ENCODE results near the gene KAT2B. TPM values are rescaled to one million over a fixed set of nuclear protein-coding genes. Genes with fewer than 3 reads are reported as not detected.
A peak's percentile ranks its signal among the peaks of the same experiment; 100 is the strongest.
"Not testable (repeated sequence)": the region's sequence is repeated elsewhere in the genome, so short reads cannot be mapped to it uniquely, and the experiment has no call there.

Gene KAT2B
- total RNA-seq, 1 donor from 2014 or later, result 8.4 TPM

- Histone ChIP-seq H3K9ac (ENCODE audit: low read depth in 1 of 3, low read length in 3 of 3) (no peak overlapping the region), H3K4me1 (ENCODE audit: control insufficient read depth in 3 of 3, insufficient read depth in 3 of 3, low read length in 3 of 3) (peaks cover 0 to 3% (median 0%) of the 10 kb centered on the region in 3 donors), H3K9me3 (ENCODE audit: control insufficient read depth in 3 of 3, low read length in 3 of 3) (no peaks in the 10 kb centered on the region), H3K36me3 (ENCODE audit: control insufficient read depth in 3 of 3, insufficient read depth in 3 of 3, low read length in 3 of 3) (no peaks in the 10 kb centered on the region), H3K27ac (ENCODE audit: low read depth, low read length) (peak overlapping the region; percentile 49), H3K4me3 (ENCODE audit: low read length in 3 of 3) (no peak overlapping the region), H3K27me3 (ENCODE audit: control insufficient read depth in 3 of 3, insufficient read depth in 3 of 3, low read length in 3 of 3) (no peaks in the 10 kb centered on the region)
Observed at GRCh38 chr3:20022954-20023622, 17.2 kb upstream of the KAT2B start.

DNA sequence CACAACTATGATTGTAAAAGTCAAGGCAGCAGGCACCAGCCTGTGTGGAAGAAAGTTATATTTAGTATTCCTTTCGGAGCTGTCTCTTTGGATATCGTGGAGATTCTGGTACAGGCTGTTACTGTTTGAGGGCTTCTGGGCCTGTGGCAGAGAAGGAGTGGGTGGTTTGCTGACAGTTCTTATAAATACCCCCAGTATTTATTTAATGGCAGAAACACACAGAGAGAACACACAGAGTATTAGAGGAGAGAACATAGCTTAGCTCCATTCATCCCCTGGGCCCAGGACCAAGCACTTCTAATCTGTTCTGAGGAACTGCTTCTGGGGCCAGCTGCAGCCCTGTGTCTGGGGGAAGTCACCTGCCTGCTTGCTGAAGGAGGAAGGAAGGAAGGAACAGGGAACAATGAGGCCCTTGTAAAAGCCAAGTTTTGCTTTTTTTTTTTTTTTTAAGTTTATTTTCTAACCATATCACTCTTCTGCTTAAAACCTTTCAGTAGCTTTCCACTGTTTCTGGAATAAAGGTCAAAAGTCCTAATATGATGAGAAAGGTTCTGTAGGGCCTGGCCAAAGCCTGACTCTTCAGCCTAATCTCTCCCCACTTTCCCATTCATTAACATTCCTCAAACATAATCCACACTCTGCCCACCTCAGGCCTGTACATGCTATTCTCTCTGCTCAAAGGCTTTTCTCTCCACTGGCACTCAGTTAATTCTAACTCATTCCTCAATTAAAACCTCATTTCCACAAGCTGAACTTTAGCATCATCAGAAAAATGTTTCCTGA, 16.4 kb upstream of the KAT2B start:
- Histone ChIP-seq H3K27ac (ENCODE audit: low read depth, low read length) (peak overlapping the region; percentile 49), H3K4me3 (ENCODE audit: low read length in 3 of 3) (no peak overlapping the region), H3K9ac (ENCODE audit: low read depth in 1 of 3, low read length in 3 of 3) (no peak overlapping the region), H3K9me3 (ENCODE audit: control insufficient read depth in 3 of 3, low read length in 3 of 3) (no peaks in the 10 kb centered on the region), H3K36me3 (ENCODE audit: control insufficient read depth in 3 of 3, insufficient read depth in 3 of 3, low read length in 3 of 3) (no peaks in the 10 kb centered on the region), H3K4me1 (ENCODE audit: control insufficient read depth in 3 of 3, insufficient read depth in 3 of 3, low read length in 3 of 3) (peaks cover 0 to 3% (median 0%) of the 10 kb centered on the region in 3 donors), H3K27me3 (ENCODE audit: control insufficient read depth in 3 of 3, insufficient read depth in 3 of 3, low read length in 3 of 3) (no peaks in the 10 kb centered on the region)

GRCh38 chr3:20027136-20027535, 13.1 kb upstream of the KAT2B start:
- Histone ChIP-seq H3K9ac (ENCODE audit: low read depth in 1 of 3, low read length in 3 of 3) (no peak overlapping the region), H3K4me1 (ENCODE audit: control insufficient read depth in 3 of 3, insufficient read depth in 3 of 3, low read length in 3 of 3) (peaks cover 0 to 3% (median 0%) of the 10 kb centered on the region in 3 donors), H3K27me3 (ENCODE audit: control insufficient read depth in 3 of 3, insufficient read depth in 3 of 3, low read length in 3 of 3) (no peaks in the 10 kb centered on the region), H3K36me3 (ENCODE audit: control insufficient read depth in 3 of 3, insufficient read depth in 3 of 3, low read length in 3 of 3) (no peaks in the 10 kb centered on the region), H3K4me3 (ENCODE audit: low read length in 3 of 3) (no peak overlapping the region), H3K9me3 (ENCODE audit: control insufficient read depth in 3 of 3, low read length in 3 of 3) (no peaks in the 10 kb centered on the region), H3K27ac (ENCODE audit: low read depth, low read length) (no peak overlapping the region)

DNA sequence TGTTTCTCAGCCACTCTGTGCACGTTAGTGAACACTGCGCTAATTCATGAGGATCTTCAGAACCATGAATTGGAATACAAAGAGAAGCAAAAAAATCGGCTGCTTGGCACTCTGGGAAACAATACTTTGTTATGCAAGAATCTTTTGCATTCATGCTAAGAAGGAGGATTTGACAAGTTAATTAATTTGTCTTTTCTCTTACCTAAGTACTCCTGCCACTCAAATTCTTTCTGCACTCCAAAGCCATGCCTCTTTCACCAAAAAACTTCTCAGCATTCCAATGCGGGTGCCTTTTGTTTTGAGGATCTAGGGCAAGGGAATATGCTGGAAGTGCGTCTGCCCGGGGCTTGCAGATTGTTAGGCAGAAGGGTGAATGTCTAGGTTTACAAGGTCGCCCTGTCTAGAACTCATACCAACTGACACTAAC, 11.3 kb upstream of the KAT2B start:
- Histone ChIP-seq H3K9ac (ENCODE audit: low read depth in 1 of 3, low read length in 3 of 3) (no peak overlapping the region), H3K4me1 (ENCODE audit: control insufficient read depth in 3 of 3, insufficient read depth in 3 of 3, low read length in 3 of 3) (no peaks in the 10 kb centered on the region), H3K36me3 (ENCODE audit: control insufficient read depth in 3 of 3, insufficient read depth in 3 of 3, low read length in 3 of 3) (no peaks in the 10 kb centered on the region), H3K27me3 (ENCODE audit: control insufficient read depth in 3 of 3, insufficient read depth in 3 of 3, low read length in 3 of 3) (no peaks in the 10 kb centered on the region), H3K27ac (ENCODE audit: low read depth, low read length) (no peak overlapping the region), H3K9me3 (ENCODE audit: control insufficient read depth in 3 of 3, low read length in 3 of 3) (no peaks in the 10 kb centered on the region), H3K4me3 (ENCODE audit: low read length in 3 of 3) (no peak overlapping the region)

DNA sequence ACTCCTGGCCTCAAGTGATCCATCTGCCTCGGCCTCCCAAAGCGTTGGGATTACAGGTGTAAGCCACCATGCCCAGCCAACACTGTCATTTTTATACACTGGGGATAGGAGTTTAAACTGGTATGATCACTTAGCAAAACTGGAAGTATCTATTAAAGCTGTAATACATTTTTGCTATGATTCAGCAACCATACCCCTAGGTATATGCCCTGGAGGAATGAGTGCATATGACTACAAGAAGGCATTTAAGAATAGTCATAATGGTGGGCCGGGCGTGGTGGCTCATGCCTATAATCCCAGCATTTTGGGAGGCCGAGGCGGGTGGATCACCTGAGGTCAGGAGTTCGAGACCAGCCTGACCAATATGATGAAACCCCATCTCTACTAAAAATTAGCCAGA, 8.3 kb upstream of the KAT2B start:
- H3K36me3 ChIP-seq (ENCODE audit: control insufficient read depth in 3 of 3, insufficient read depth in 3 of 3, low read length in 3 of 3); H3K27me3 ChIP-seq (ENCODE audit: control insufficient read depth in 3 of 3, insufficient read depth in 3 of 3, low read length in 3 of 3); H3K4me1 ChIP-seq (ENCODE audit: control insufficient read depth in 3 of 3, insufficient read depth in 3 of 3, low read length in 3 of 3); H3K9ac ChIP-seq (ENCODE audit: low read depth in 1 of 3, low read length in 3 of 3); H3K9me3 ChIP-seq (ENCODE audit: control insufficient read depth in 3 of 3, low read length in 3 of 3); H3K4me3 ChIP-seq (ENCODE audit: low read length in 3 of 3); H3K27ac ChIP-seq (ENCODE audit: low read depth, low read length): not testable (repeated sequence)

DNA sequence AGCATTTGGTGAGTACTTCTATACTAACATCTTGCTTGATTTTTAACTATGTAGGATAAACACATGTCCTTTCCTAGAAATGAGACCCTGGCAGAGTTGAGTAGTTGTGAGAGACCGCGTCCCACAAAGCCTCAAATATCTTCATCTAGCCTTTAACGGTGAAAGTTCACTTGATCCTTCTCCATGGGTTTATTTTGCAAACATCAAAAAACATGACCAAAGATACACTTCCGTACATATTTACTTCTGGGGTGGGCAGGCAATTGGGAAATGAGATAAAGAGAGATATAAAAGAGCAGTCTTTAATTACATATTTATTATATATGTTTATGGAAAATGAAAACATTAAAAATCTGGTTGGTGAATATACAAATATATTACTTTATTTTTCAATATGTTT, 5.2 kb upstream of the KAT2B start:
- Histone ChIP-seq H3K27ac (ENCODE audit: low read depth, low read length) (no peak overlapping the region), H3K27me3 (ENCODE audit: control insufficient read depth in 3 of 3, insufficient read depth in 3 of 3, low read length in 3 of 3) (no peaks in the 10 kb centered on the region), H3K4me3 (ENCODE audit: low read length in 3 of 3) (no peak overlapping the region), H3K4me1 (ENCODE audit: control insufficient read depth in 3 of 3, insufficient read depth in 3 of 3, low read length in 3 of 3) (peaks cover 0 to 11% (median 9%) of the 10 kb centered on the region in 3 donors), H3K9ac (ENCODE audit: low read depth in 1 of 3, low read length in 3 of 3) (no peak overlapping the region), H3K9me3 (ENCODE audit: control insufficient read depth in 3 of 3, low read length in 3 of 3) (no peaks in the 10 kb centered on the region), H3K36me3 (ENCODE audit: control insufficient read depth in 3 of 3, insufficient read depth in 3 of 3, low read length in 3 of 3) (no peaks in the 10 kb centered on the region)

DNA sequence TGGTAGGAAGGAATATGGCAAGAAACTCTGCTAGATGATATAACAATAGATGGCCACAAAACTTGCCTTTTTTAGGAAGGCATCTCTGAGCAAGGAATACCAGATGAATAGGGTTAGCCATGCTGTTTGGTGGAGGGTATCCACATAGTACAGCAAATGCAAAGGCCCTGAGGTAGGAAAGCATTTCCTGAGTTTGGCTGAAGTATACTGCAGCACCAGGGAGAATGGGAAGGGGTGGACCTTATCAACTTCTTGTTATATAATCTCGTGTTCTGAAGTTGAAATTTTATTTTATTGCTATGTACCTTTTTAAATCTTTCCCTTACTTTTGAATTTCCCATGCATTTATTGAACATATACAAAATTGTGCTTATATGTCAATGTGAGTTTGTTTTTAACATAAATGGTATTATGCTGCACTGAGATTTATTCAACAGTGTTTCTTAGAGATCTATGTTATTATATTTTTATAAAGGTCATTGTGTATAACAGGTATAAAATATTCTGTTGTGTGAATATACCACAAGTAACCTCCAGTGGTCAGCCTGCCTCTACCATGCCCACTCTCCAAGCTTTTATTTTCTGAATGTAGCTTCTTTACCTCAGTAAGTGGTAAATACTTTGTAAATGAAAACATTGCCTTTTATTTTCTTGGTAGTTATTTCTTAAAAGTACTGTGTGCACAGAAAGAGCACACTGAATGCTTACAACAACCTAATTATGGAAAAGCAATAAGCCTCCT, 2.8 kb upstream of the KAT2B start:
- Histone ChIP-seq H3K36me3 (ENCODE audit: control insufficient read depth in 3 of 3, insufficient read depth in 3 of 3, low read length in 3 of 3) (no peaks in the 10 kb centered on the region), H3K27ac (ENCODE audit: low read depth, low read length) (no peak overlapping the region), H3K9me3 (ENCODE audit: control insufficient read depth in 3 of 3, low read length in 3 of 3) (no peaks in the 10 kb centered on the region), H3K4me3 (ENCODE audit: low read length in 3 of 3) (no peak overlapping the region), H3K27me3 (ENCODE audit: control insufficient read depth in 3 of 3, insufficient read depth in 3 of 3, low read length in 3 of 3) (no peaks in the 10 kb centered on the region), H3K9ac (ENCODE audit: low read depth in 1 of 3, low read length in 3 of 3) (no peak overlapping the region), H3K4me1 (ENCODE audit: control insufficient read depth in 3 of 3, insufficient read depth in 3 of 3, low read length in 3 of 3) (peaks cover 9 to 20% (median 18%) of the 10 kb centered on the region in 3 donors)

DNA sequence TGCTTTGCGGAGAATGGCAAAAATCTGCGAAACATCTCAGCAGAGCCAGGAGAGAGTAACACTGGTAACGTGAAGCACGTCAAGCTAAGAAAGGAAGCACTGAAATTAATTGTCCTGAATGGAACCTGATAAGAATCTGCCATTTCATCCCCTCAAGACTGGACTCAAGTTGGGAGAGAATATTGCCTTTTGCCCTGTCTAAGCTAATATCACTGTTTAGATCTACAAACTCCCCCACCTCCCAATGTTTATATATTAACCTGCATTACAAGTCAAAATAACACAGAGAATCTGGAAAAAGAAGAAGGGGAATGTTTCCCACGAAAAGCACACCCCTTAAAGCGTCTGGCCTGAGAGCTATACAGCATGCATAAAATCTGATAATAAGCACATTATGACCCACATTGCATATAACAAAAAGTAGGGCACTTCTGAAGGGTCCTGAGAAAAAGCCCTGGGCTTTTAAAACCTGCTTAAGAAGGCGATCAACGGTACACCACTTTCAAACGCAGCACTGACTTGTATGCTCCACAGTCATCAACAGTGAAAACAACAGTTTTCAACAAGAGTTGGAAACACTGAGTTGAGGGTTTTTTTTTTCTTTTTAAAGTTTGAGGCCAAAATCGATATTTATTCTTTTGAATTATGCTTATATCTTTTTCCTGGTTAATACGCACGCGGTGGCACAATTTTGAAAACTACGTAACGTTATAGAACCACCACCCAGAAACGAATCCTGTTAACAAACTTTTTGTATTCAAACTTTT, 1.4 kb upstream of the KAT2B start:
- Histone ChIP-seq H3K9me3 (ENCODE audit: control insufficient read depth in 3 of 3, low read length in 3 of 3) (no peaks in the 10 kb centered on the region), H3K4me1 (ENCODE audit: control insufficient read depth in 3 of 3, insufficient read depth in 3 of 3, low read length in 3 of 3) (peaks cover 22 to 35% (median 31%) of the 10 kb centered on the region in 3 donors), H3K27me3 (ENCODE audit: control insufficient read depth in 3 of 3, insufficient read depth in 3 of 3, low read length in 3 of 3) (no peaks in the 10 kb centered on the region), H3K36me3 (ENCODE audit: control insufficient read depth in 3 of 3, insufficient read depth in 3 of 3, low read length in 3 of 3) (no peaks in the 10 kb centered on the region), H3K4me3 (ENCODE audit: low read length in 3 of 3) (peak overlapping the region; percentile 77 to 82 (median 79)), H3K27ac (ENCODE audit: low read depth, low read length) (peak overlapping the region; percentile 91), H3K9ac (ENCODE audit: low read depth in 1 of 3, low read length in 3 of 3) (peak overlapping the region; percentile 63 to 94 (median 76))

GRCh38 chr3:20039466-20039764, 831 bp upstream of the KAT2B start:
- no peaks in the 10 kb centered on the region for H3K9me3 ChIP-seq (ENCODE audit: control insufficient read depth in 3 of 3, low read length in 3 of 3)
- H3K4me3 ChIP-seq (ENCODE audit: low read length in 3 of 3), result peak overlapping the region; percentile 77 to 82 (median 79)
- H3K9ac ChIP-seq (ENCODE audit: low read depth in 1 of 3, low read length in 3 of 3), result peak overlapping the region; percentile 63 to 94 (median 76)
- H3K36me3 ChIP-seq (ENCODE audit: control insufficient read depth in 3 of 3, insufficient read depth in 3 of 3, low read length in 3 of 3), result no peaks in the 10 kb centered on the region
- peak overlapping the region; percentile 91 for H3K27ac ChIP-seq (ENCODE audit: low read depth, low read length)
- H3K4me1 ChIP-seq (ENCODE audit: control insufficient read depth in 3 of 3, insufficient read depth in 3 of 3, low read length in 3 of 3), result peaks cover 22 to 38% (median 31%) of the 10 kb centered on the region in 3 donors
- no peaks in the 10 kb centered on the region for H3K27me3 ChIP-seq (ENCODE audit: control insufficient read depth in 3 of 3, insufficient read depth in 3 of 3, low read length in 3 of 3)
